Kasumi-1 (cell line): ENCODE results near the gene TBC1D28.
"Not testable (repeated sequence)": the region's sequence is repeated elsewhere in the genome, so short reads cannot be mapped to it uniquely, and the experiment has no call there.

Experiments used
- DNase-seq, 2 experiments: peaks; one replicate each; lab custom pipeline; 2025; lab: John Stamatoyannopoulos, UW

Gene TBC1D28

GRCh38 chr17:18613016-18613415 is 31.2 kb downstream of the TBC1D28 start:
- not testable (repeated sequence) for DNase-seq

- DNase-seq = not testable (repeated sequence)
Measured at GRCh38 chr17:18593138-18593537, 51.1 kb downstream of the TBC1D28 start.
